Measurements from ENCODE around the gene SH3BP4.

Gene SH3BP4

GRCh38 chr2:235024191-235024860 lies 72.5 kb downstream of the SH3BP4 start:
- TF ChIP-seq ZFX (IDR thresholded peaks at IDR 0.05), result no peak
- TF ChIP-seq, protein P1, sequence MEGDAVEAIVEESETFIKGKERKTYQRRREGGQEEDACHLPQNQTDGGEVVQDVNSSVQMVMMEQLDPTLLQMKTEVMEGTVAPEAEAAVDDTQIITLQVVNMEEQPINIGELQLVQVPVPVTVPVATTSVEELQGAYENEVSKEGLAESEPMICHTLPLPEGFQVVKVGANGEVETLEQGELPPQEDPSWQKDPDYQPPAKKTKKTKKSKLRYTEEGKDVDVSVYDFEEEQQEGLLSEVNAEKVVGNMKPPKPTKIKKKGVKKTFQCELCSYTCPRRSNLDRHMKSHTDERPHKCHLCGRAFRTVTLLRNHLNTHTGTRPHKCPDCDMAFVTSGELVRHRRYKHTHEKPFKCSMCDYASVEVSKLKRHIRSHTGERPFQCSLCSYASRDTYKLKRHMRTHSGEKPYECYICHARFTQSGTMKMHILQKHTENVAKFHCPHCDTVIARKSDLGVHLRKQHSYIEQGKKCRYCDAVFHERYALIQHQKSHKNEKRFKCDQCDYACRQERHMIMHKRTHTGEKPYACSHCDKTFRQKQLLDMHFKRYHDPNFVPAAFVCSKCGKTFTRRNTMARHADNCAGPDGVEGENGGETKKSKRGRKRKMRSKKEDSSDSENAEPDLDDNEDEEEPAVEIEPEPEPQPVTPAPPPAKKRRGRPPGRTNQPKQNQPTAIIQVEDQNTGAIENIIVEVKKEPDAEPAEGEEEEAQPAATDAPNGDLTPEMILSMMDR (conservative IDR thresholded peaks at IDR 0.05), result no peak
- H3K27ac ChIP-seq, result no peak overlapping the region

DNA sequence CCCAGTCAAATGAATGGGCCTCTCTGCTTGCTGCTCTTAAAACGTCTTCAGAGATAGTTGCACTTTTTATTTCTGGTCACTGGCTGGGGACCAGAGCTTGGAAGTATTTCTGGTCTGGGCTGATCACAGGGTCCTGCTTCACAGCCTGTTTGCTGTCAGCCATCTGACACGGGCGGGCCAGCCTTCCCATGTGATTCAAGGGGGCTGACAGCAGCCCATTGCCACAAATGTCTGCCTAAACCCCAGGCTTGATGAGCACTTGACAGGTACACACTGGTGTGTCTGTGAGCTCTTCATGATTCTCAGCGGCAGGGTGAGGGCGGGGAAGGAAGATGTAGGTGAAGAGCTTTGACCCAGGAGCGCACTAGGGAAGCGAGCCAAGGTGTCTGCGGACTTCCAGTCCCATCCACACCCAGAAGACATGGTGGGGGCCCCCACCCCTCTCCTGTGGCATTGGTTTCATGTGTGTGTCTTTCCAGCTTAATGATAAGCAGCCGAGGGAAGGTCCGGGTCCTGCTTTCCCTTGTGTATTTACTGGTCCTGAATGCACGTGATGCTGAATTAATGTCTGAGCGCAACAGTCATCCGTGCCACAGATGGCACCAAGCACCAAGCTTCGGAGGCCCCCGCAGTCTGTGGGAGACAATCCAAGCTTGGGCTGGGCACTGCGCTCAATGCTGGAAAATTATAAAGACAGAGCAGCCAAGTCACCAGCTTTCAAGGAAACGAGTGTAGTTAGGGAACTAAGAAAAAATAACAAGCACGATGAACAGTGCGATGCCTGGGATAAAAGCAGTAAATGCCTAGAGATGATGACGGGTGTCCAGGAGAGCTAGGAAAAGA lies 73.3 kb downstream of the SH3BP4 start:
- no peak for TF ChIP-seq ZFX (IDR thresholded peaks at IDR 0.05)
- TF ChIP-seq, protein P1 (conservative IDR thresholded peaks at IDR 0.05), result no peak
- peak overlapping the region; percentile 92 for H3K27ac ChIP-seq

DNA sequence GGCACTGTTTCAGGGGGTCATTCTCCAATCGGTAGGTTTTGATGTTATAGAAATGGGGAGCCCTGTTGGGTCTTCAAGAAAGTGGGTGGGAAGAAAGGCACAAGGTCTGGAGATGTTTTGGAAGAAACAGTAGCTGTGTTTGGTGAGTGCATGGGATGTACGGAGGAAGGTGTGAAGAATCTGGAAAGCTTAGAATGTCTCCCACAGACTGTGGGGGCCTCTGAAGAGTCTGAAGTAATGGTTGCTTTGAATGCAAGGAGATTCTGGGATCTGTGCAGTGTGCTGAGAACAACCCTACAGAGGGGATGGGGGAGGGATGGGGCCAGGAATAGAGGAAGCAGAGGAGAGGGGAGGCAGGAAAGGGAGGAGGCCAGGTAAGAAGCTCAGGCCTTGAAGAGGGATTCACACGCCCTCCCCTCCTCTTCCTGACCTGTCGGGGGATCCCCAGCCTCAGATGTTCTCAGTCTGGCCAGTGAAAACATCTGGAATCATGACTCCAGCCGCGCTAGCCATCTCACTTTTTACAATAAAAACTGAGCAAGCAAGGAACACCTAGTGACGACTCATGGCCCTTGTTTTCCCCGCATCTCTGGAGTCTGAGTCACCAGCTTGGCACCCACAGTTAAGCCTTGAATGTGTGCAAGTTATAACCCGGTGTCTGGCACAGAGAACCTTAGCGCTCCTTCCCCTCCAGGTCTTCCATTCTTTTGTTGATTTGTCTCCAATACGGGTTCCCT lies 74.2 kb downstream of the SH3BP4 start:
- no peak for TF ChIP-seq ZFX (IDR thresholded peaks at IDR 0.05)
- TF ChIP-seq, protein P1 (conservative IDR thresholded peaks at IDR 0.05), result no peak
- peak overlapping the region; percentile 92 for H3K27ac ChIP-seq

DNA sequence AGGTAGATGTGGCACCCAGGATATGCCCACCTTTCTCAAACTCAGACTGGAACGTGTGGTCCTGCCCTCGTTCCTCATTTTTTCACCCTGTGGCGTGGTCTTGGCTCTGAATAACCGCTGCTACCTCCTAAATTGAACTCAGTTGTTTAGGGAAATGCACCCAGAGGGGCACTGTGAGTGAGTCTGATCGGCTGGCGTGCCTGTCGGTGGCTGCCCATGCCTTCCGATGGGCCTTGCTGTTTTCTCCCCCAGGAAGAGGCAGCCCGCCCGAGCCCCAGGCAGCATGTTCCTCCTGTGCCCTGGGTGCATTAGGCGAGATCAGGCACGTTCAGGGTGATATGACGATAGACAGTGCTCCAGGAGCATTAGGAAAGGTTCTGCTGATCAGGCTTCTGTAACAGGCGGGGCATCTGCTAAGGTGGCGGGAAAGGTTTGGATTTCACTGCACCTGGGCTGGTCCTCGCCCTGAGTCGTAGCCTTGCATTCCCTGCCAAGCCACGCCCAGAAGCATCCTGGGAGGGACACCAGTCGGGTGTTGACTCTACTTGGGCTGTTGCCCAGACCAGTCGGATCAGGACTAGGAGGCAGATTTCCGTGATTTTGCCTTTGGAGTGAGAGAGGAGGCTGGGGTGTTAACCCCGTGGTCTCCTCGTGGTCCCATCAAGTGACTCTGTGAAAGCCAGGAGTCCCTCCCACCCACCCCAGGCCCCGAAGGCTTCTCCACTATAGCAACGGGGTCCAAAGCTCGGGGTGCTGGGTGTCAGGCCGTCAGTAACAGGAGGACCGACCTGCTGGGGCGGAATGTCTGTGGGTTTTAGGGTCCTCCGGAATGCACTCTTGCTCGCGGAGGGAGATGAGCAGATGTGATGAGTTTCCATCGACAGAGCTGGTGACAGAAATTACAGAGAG lies 75.1 kb downstream of the SH3BP4 start:
- H3K27ac ChIP-seq, result peak overlapping the region; percentile 92
- TF ChIP-seq, protein P1 (conservative IDR thresholded peaks at IDR 0.05), result no peak
- no peak for TF ChIP-seq ZFX (IDR thresholded peaks at IDR 0.05)

GRCh38 chr2:235027558-235028214 lies 75.9 kb downstream of the SH3BP4 start:
- TF ChIP-seq ZFX (IDR thresholded peaks at IDR 0.05), result no peak
- TF ChIP-seq, protein P1 (conservative IDR thresholded peaks at IDR 0.05), result no peak
- H3K27ac ChIP-seq, result peak overlapping the region; percentile 92

GRCh38 chr2:235028646-235029045 lies 76.8 kb downstream of the SH3BP4 start:
- peak overlapping the region; percentile 92 for H3K27ac ChIP-seq
- TF ChIP-seq, protein P1 (conservative IDR thresholded peaks at IDR 0.05), result no peak
- no peak for TF ChIP-seq ZFX (IDR thresholded peaks at IDR 0.05)
